ENCODE results near the gene PLXNA3.

Gene PLXNA3

GRCh38 chrX:154464806-154465365 lies 6.8 kb downstream of the PLXNA3 start:
- H2BK120ac ChIP-seq (ENCODE audit: low read depth, low read length): no peak overlapping the region
- H3K27me3 ChIP-seq (ENCODE audit: control insufficient read depth in 1 of 2, insufficient read depth in 1 of 2, low read length in 2 of 2): no peaks in the 10 kb centered on the region
- 99% methylated on average over 24 of the region's 28 CpGs for WGBS
- peaks cover 20% of the 10 kb centered on the region for H3K79me1 ChIP-seq (replicated peaks; ENCODE audit: low read length, poor library complexity, severe bottlenecking)
- no peak overlapping the region for H2AFZ ChIP-seq (ENCODE audit: low read depth, low read length)
- H3K9me3 ChIP-seq (ENCODE audit: control insufficient read depth, low read length): no peaks in the 10 kb centered on the region
- no peak overlapping the region for H2BK15ac ChIP-seq (ENCODE audit: low read depth, poor library complexity, severe bottlenecking)
- no peak overlapping the region for H3K4me2 ChIP-seq (ENCODE audit: low read length, poor library complexity, severe bottlenecking)
- no peak overlapping the region for H3K14ac ChIP-seq (ENCODE audit: low read length in 2 of 2)
- no peak overlapping the region for H4K91ac ChIP-seq (ENCODE audit: low read length)
- no peak overlapping the region for H2AK5ac ChIP-seq (ENCODE audit: low read length, severe bottlenecking)
- no peak overlapping the region for H3K27ac ChIP-seq (ENCODE audit: low read length, poor library complexity, severe bottlenecking)
- no peak overlapping the region for H3K23ac ChIP-seq (ENCODE audit: low read length in 2 of 2)
- peaks cover 12% of the 10 kb centered on the region for H3K4me1 ChIP-seq (ENCODE audit: control insufficient read depth, insufficient read depth, low read depth, low read length)
- H3K4me3 ChIP-seq (ENCODE audit: insufficient read depth in 1 of 2, low read depth in 1 of 2, low read length in 2 of 2): no peak overlapping the region
- no peak overlapping the region for H2BK12ac ChIP-seq (ENCODE audit: low read length in 2 of 2)
- H4K8ac ChIP-seq (ENCODE audit: low read length): no peak overlapping the region
- no peak overlapping the region for H3K4ac ChIP-seq (ENCODE audit: low read depth in 1 of 2, low read length in 2 of 2)
- no peak overlapping the region for H3K9ac ChIP-seq (ENCODE audit: low read length)
- no peak for DNase-seq
- H2BK5ac ChIP-seq (ENCODE audit: low read depth, low read length, poor library complexity, severe bottlenecking): no peak overlapping the region
- peaks cover 63 to 99% of the 10 kb centered on the region in 2 experiments for H3K36me3 ChIP-seq (ENCODE audit: control insufficient read depth in 1 of 2, insufficient read depth in 2 of 2, low read depth in 1 of 2, low read length in 2 of 2)
- H3K18ac ChIP-seq (ENCODE audit: low read depth in 1 of 2, low read length in 2 of 2): no peak overlapping the region

GRCh38 chrX:154465601-154466000 lies 7.5 kb downstream of the PLXNA3 start:
- Histone ChIP-seq H3K14ac (ENCODE audit: low read length in 2 of 2) (no peak overlapping the region), H3K9me3 (ENCODE audit: control insufficient read depth, low read length) (no peaks in the 10 kb centered on the region), H3K4ac (ENCODE audit: low read depth in 1 of 2, low read length in 2 of 2) (no peak overlapping the region), H2AFZ (ENCODE audit: low read depth, low read length) (no peak overlapping the region), H3K27ac (ENCODE audit: low read length, poor library complexity, severe bottlenecking) (no peak overlapping the region), H3K4me3 (ENCODE audit: insufficient read depth in 1 of 2, low read depth in 1 of 2, low read length in 2 of 2) (no peak overlapping the region), H3K9ac (ENCODE audit: low read length) (no peak overlapping the region), H2BK5ac (ENCODE audit: low read depth, low read length, poor library complexity, severe bottlenecking) (no peak overlapping the region), H3K4me1 (ENCODE audit: control insufficient read depth, insufficient read depth, low read depth, low read length) (peaks cover 5% of the 10 kb centered on the region), H3K79me1 (replicated peaks; ENCODE audit: low read length, poor library complexity, severe bottlenecking) (peaks cover 20% of the 10 kb centered on the region), H3K36me3 (ENCODE audit: control insufficient read depth in 1 of 2, insufficient read depth in 2 of 2, low read depth in 1 of 2, low read length in 2 of 2) (peaks cover 70 to 100% of the 10 kb centered on the region in 2 experiments), H2BK15ac (ENCODE audit: low read depth, poor library complexity, severe bottlenecking) (no peak overlapping the region), H3K27me3 (ENCODE audit: control insufficient read depth in 1 of 2, insufficient read depth in 1 of 2, low read length in 2 of 2) (no peaks in the 10 kb centered on the region), H4K91ac (ENCODE audit: low read length) (no peak overlapping the region), H2AK5ac (ENCODE audit: low read length, severe bottlenecking) (no peak overlapping the region), H4K8ac (ENCODE audit: low read length) (no peak overlapping the region), H3K23ac (ENCODE audit: low read length in 2 of 2) (no peak overlapping the region), H3K4me2 (ENCODE audit: low read length, poor library complexity, severe bottlenecking) (no peak overlapping the region), H2BK12ac (ENCODE audit: low read length in 2 of 2) (no peak overlapping the region), H3K18ac (ENCODE audit: low read depth in 1 of 2, low read length in 2 of 2) (no peak overlapping the region), H2BK120ac (ENCODE audit: low read depth, low read length) (no peak overlapping the region)
- no peak for DNase-seq
- WGBS: 97% methylated on average over 14 of the region's 14 CpGs

- Histone ChIP-seq H3K14ac (ENCODE audit: low read length in 2 of 2) (no peak overlapping the region), H2AFZ (ENCODE audit: low read depth, low read length) (no peak overlapping the region), H3K4me2 (ENCODE audit: low read length, poor library complexity, severe bottlenecking) (no peak overlapping the region), H3K23ac (ENCODE audit: low read length in 2 of 2) (no peak overlapping the region), H4K91ac (ENCODE audit: low read length) (no peak overlapping the region), H3K27me3 (ENCODE audit: control insufficient read depth in 1 of 2, insufficient read depth in 1 of 2, low read length in 2 of 2) (no peaks in the 10 kb centered on the region), H3K79me1 (replicated peaks; ENCODE audit: low read length, poor library complexity, severe bottlenecking) (peaks cover 20% of the 10 kb centered on the region), H3K18ac (ENCODE audit: low read depth in 1 of 2, low read length in 2 of 2) (no peak overlapping the region), H3K4ac (ENCODE audit: low read depth in 1 of 2, low read length in 2 of 2) (no peak overlapping the region), H2BK15ac (ENCODE audit: low read depth, poor library complexity, severe bottlenecking) (no peak overlapping the region), H3K36me3 (ENCODE audit: control insufficient read depth in 1 of 2, insufficient read depth in 2 of 2, low read depth in 1 of 2, low read length in 2 of 2) (peaks cover 72 to 100% of the 10 kb centered on the region in 2 experiments), H2BK12ac (ENCODE audit: low read length in 2 of 2) (no peak overlapping the region), H2AK5ac (ENCODE audit: low read length, severe bottlenecking) (no peak overlapping the region), H3K4me1 (ENCODE audit: control insufficient read depth, insufficient read depth, low read depth, low read length) (peaks cover 2% of the 10 kb centered on the region), H3K27ac (ENCODE audit: low read length, poor library complexity, severe bottlenecking) (no peak overlapping the region), H3K9me3 (ENCODE audit: control insufficient read depth, low read length) (no peaks in the 10 kb centered on the region), H3K9ac (ENCODE audit: low read length) (no peak overlapping the region), H2BK120ac (ENCODE audit: low read depth, low read length) (no peak overlapping the region), H2BK5ac (ENCODE audit: low read depth, low read length, poor library complexity, severe bottlenecking) (no peak overlapping the region), H4K8ac (ENCODE audit: low read length) (no peak overlapping the region), H3K4me3 (ENCODE audit: insufficient read depth in 1 of 2, low read depth in 1 of 2, low read length in 2 of 2) (no peak overlapping the region)
- 95% methylated on average over 25 of the region's 32 CpGs for WGBS
- DNase-seq: no peak
Observed at GRCh38 chrX:154466036-154466435, 8.0 kb downstream of the PLXNA3 start.

- no peak for DNase-seq
- Histone ChIP-seq H3K36me3 (ENCODE audit: control insufficient read depth in 1 of 2, insufficient read depth in 2 of 2, low read depth in 1 of 2, low read length in 2 of 2) (peaks cover 74 to 100% of the 10 kb centered on the region in 2 experiments), H3K9me3 (ENCODE audit: control insufficient read depth, low read length) (no peaks in the 10 kb centered on the region), H2BK12ac (ENCODE audit: low read length in 2 of 2) (no peak overlapping the region), H2AK5ac (ENCODE audit: low read length, severe bottlenecking) (no peak overlapping the region), H3K4me3 (ENCODE audit: insufficient read depth in 1 of 2, low read depth in 1 of 2, low read length in 2 of 2) (no peak overlapping the region), H3K23ac (ENCODE audit: low read length in 2 of 2) (no peak overlapping the region), H3K14ac (ENCODE audit: low read length in 2 of 2) (no peak overlapping the region), H2BK15ac (ENCODE audit: low read depth, poor library complexity, severe bottlenecking) (no peak overlapping the region), H3K27me3 (ENCODE audit: control insufficient read depth in 1 of 2, insufficient read depth in 1 of 2, low read length in 2 of 2) (no peaks in the 10 kb centered on the region), H3K9ac (ENCODE audit: low read length) (no peak overlapping the region), H3K27ac (ENCODE audit: low read length, poor library complexity, severe bottlenecking) (no peak overlapping the region), H3K18ac (ENCODE audit: low read depth in 1 of 2, low read length in 2 of 2) (no peak overlapping the region), H2AFZ (ENCODE audit: low read depth, low read length) (no peak overlapping the region), H2BK120ac (ENCODE audit: low read depth, low read length) (no peak overlapping the region), H2BK5ac (ENCODE audit: low read depth, low read length, poor library complexity, severe bottlenecking) (no peak overlapping the region), H4K8ac (ENCODE audit: low read length) (no peak overlapping the region), H3K79me1 (replicated peaks; ENCODE audit: low read length, poor library complexity, severe bottlenecking) (peaks cover 18% of the 10 kb centered on the region), H3K4me1 (ENCODE audit: control insufficient read depth, insufficient read depth, low read depth, low read length) (no peaks in the 10 kb centered on the region), H3K4me2 (ENCODE audit: low read length, poor library complexity, severe bottlenecking) (no peak overlapping the region), H3K4ac (ENCODE audit: low read depth in 1 of 2, low read length in 2 of 2) (no peak overlapping the region), H4K91ac (ENCODE audit: low read length) (no peak overlapping the region)
- 97% methylated on average over 15 of the region's 15 CpGs for WGBS
Observed at GRCh38 chrX:154466907-154467306, 8.8 kb downstream of the PLXNA3 start.

All from mesenchymal stem cell (in vitro differentiated cells and primary cell).